Measurements from ENCODE around the gene MTHFSD. TPM values are rescaled to one million over a fixed set of nuclear protein-coding genes. Genes with fewer than 3 reads are reported as not detected.
A peak's percentile ranks its signal among the peaks of the same experiment; 100 is the strongest.

Gene MTHFSD
- total RNA-seq, 3 donors from 2014 or later (not counting 1 experiment from before 2014, with no cell fraction given) = 14.3 to 22.0 (median 16.9) TPM

GRCh38 chr16:86515413-86515776 is 39.6 kb downstream of the MTHFSD start:
- H3K36me3 ChIP-seq (ENCODE audit: control insufficient read depth, insufficient read depth, low read length) = no peaks in the 10 kb centered on the region
- Mint-ChIP-seq H3K27me3 (ENCODE audit: low read depth in 2 of 2) (peaks cover 60 to 66% of the 10 kb centered on the region in 2 donors), H3K36me3 (no peaks in the 10 kb centered on the region), H3K9me3 (no peaks in the 10 kb centered on the region), H3K4me1 (peaks cover 0 to 18% of the 10 kb centered on the region in 2 donors), H3K4me3 (no peak overlapping the region), H3K27ac (no peak overlapping the region)
- H3K27me3 ChIP-seq (ENCODE audit: control insufficient read depth, insufficient read depth, low read length) = peaks cover 51% of the 10 kb centered on the region
- H3K4me3 ChIP-seq (ENCODE audit: low read length) = no peak overlapping the region
- ATAC-seq (no peak), DNase-seq (no peak)
- H3K27ac ChIP-seq (ENCODE audit: low read length) = no peak overlapping the region
- no peak for TF ChIP-seq CTCF (IDR thresholded peaks at IDR 0.05)
- H3K4me1 ChIP-seq (ENCODE audit: control insufficient read depth, insufficient read depth, low read length) = peaks cover 13% of the 10 kb centered on the region
- intact Hi-C loops (cut with micrococcal nuclease) = no loop called here
- WGBS (ENCODE audit: insufficient coverage) = 14% methylated on average over 29 of the region's 29 CpGs
- no peaks in the 10 kb centered on the region for H3K9me3 ChIP-seq (ENCODE audit: control insufficient read depth, insufficient read depth, low read length)

- H3K27me3 ChIP-seq (ENCODE audit: control insufficient read depth, insufficient read depth, low read length) = peaks cover 45% of the 10 kb centered on the region
- Mint-ChIP-seq H3K4me3 (no peak overlapping the region), H3K36me3 (no peaks in the 10 kb centered on the region), H3K9me3 (no peaks in the 10 kb centered on the region), H3K27me3 (ENCODE audit: low read depth in 2 of 2) (peaks cover 60% of the 10 kb centered on the region in 2 donors), H3K4me1 (peaks cover 0 to 12% of the 10 kb centered on the region in 2 donors), H3K27ac (no peak overlapping the region)
- no peak for TF ChIP-seq CTCF (IDR thresholded peaks at IDR 0.05)
- H3K27ac ChIP-seq (ENCODE audit: low read length) = no peak overlapping the region
- ATAC-seq = no peak
- WGBS (ENCODE audit: insufficient coverage) = 21% methylated on average over 15 of the region's 18 CpGs
- H3K4me3 ChIP-seq (ENCODE audit: low read length) = no peak overlapping the region
- no peaks in the 10 kb centered on the region for H3K36me3 ChIP-seq (ENCODE audit: control insufficient read depth, insufficient read depth, low read length)
- H3K4me1 ChIP-seq (ENCODE audit: control insufficient read depth, insufficient read depth, low read length) = peaks cover 11% of the 10 kb centered on the region
- DNase-seq = no peak
- no peaks in the 10 kb centered on the region for H3K9me3 ChIP-seq (ENCODE audit: control insufficient read depth, insufficient read depth, low read length)
- intact Hi-C loops (cut with micrococcal nuclease) = no loop called here
These were observed 40.3 kb downstream of the MTHFSD start for GRCh38 chr16:86514481-86515376.

GRCh38 chr16:86513471-86514277 is 41.4 kb downstream of the MTHFSD start:
- peaks cover 50 to 58% of the 10 kb centered on the region in 2 donors for H3K27me3 Mint-ChIP-seq (ENCODE audit: low read depth in 2 of 2)
- Histone ChIP-seq H3K4me1 (ENCODE audit: control insufficient read depth, insufficient read depth, low read length) (peaks cover 17% of the 10 kb centered on the region), H3K27ac (ENCODE audit: low read length) (no peak overlapping the region), H3K4me3 (ENCODE audit: low read length) (no peak overlapping the region), H3K9me3 (ENCODE audit: control insufficient read depth, insufficient read depth, low read length) (no peaks in the 10 kb centered on the region), H3K27me3 (ENCODE audit: control insufficient read depth, insufficient read depth, low read length) (peaks cover 44% of the 10 kb centered on the region), H3K36me3 (ENCODE audit: control insufficient read depth, insufficient read depth, low read length) (no peaks in the 10 kb centered on the region)
- TF ChIP-seq CTCF (IDR thresholded peaks at IDR 0.05) = no peak
- H3K4me1 Mint-ChIP-seq = peaks cover 0 to 17% of the 10 kb centered on the region in 2 donors
- intact Hi-C loops (cut with micrococcal nuclease) = no loop called here
- ATAC-seq (no peak), DNase-seq (no peak)
- H3K36me3 Mint-ChIP-seq = no peaks in the 10 kb centered on the region
- WGBS (ENCODE audit: insufficient coverage) = 23% methylated on average over 29 of the region's 35 CpGs
- H3K27ac Mint-ChIP-seq = no peak overlapping the region
- no peaks in the 10 kb centered on the region for H3K9me3 Mint-ChIP-seq
- peak overlapping the region; percentile 58 for H3K4me3 Mint-ChIP-seq
